GM12878 (cell line): Measurements from ENCODE around the gene GTSE1. TPM values are rescaled to one million over a fixed set of nuclear protein-coding genes. Genes with fewer than 3 reads are reported as not detected.

ENCODE experiments used
- ATAC-seq: fragments of 200-7000 bp; cut with Tn5 transposase; 3 replicates; pipeline ENCODE4 v1.9.1; 2020; ENCODE audit warnings: mild to moderate bottlenecking, moderate library complexity
- BruUV-seq: library from RNA; stranded (reverse); fragments of 400-500 nt; replicated peaks from 2 replicates; lab custom pipeline; 2021; lab: Mats Ljungman, UMichigan
- CTCF ChIA-PET: fragments of 300-600 bp; sonication (Branson Sonifier 250); formaldehyde crosslinking; extraction: SDS; loops from one replicate; lab custom pipeline; 2021; ENCODE audit warnings: inconsistent platforms; lab: Yijun Ruan, JAX
- POLR2A ChIA-PET: fragments of 350-600 bp; formaldehyde crosslinking; extraction: SDS; loops from one replicate; lab custom pipeline; 2021; ENCODE audit warnings: inconsistent platforms; lab: Charles Lee
- RAD21 ChIA-PET: fragments of 300-600 bp; sonication (Branson Sonifier 250); formaldehyde crosslinking; loops from one replicate; lab custom pipeline; 2023; ENCODE audit warnings: antibody characterized with exemption; ENCODE audit not compliant: unreplicated experiment; lab: Charles Lee
- SMC1A ChIA-PET: fragments of 300-600 bp; sonication (Branson Sonifier 250); formaldehyde crosslinking; loops from one replicate; lab custom pipeline; 2023; ENCODE audit not compliant: unreplicated experiment, uncharacterized antibody; lab: Charles Lee
- DNase-seq: peaks from one replicate; pipeline ENCODE4 v3.0.0-alpha.2; 2011; ENCODE audit warnings: low read depth, low spot score
- FAIRE-seq: peaks from 3 replicates; lab custom pipeline; 2011; peaks lifted over from hg19 to GRCh38; lab: Jason Lieb, UNC
- H2AFZ ChIP-seq: 2 replicates; pipeline ENCODE4 v1.6.0; 2011; ENCODE audit warnings: low read depth, low read length, control low read depth; ENCODE audit not compliant: control insufficient read depth
- H3K27ac ChIP-seq: 2 replicates; pipeline ENCODE4 v1.5.1; 2011; ENCODE audit warnings: control low read depth; ENCODE audit not compliant: control insufficient read depth, insufficient read depth
- H3K27me3 ChIP-seq, 2 experiments: replicated peaks in 1 of 2; 2 replicates each; pipeline versions ENCODE4 v1.6.0 to v1.6.1; 2011; ENCODE audit warnings: low read length in 1 of 2; ENCODE audit not compliant: control insufficient read depth in 2 of 2, insufficient read depth in 2 of 2
- H3K36me3 ChIP-seq, 2 experiments: 2 replicates each; pipeline ENCODE4 v1.5.1; 2011; ENCODE audit warnings: low read length in 1 of 2; ENCODE audit not compliant: control insufficient read depth in 2 of 2, insufficient read depth in 2 of 2
- H3K4me1 ChIP-seq: 2 replicates; pipeline ENCODE4 v1.6.1; 2011; ENCODE audit warnings: mild to moderate bottlenecking, low read length, moderate library complexity, mixed read lengths; ENCODE audit not compliant: control insufficient read depth, insufficient read depth
- H3K4me2 ChIP-seq: 2 replicates; pipeline ENCODE4 v1.6.0; 2011; ENCODE audit warnings: control low read depth; ENCODE audit not compliant: control insufficient read depth, insufficient read depth
- H3K4me3 ChIP-seq: fragments of 200-600 bp; sonication (generic); 2 replicates; pipeline ENCODE4 v1.5.1; 2016
- H3K79me2 ChIP-seq: 2 replicates; pipeline ENCODE4 v1.6.0; 2011; ENCODE audit warnings: low read length; ENCODE audit not compliant: control insufficient read depth, insufficient read depth
- H3K9ac ChIP-seq: 2 replicates; pipeline ENCODE4 v1.8.0; 2011; ENCODE audit warnings: low read length, control low read depth, mixed read lengths; ENCODE audit not compliant: control insufficient read depth, insufficient read depth
- H3K9me3 ChIP-seq: replicated peaks from 3 replicates; pipeline ENCODE4 v1.5.1; 2011; ENCODE audit warnings: mild to moderate bottlenecking, low read length; ENCODE audit not compliant: control insufficient read depth, insufficient read depth
- H4K20me1 ChIP-seq: 2 replicates; pipeline ENCODE4 v1.6.0; 2011; ENCODE audit not compliant: control insufficient read depth, insufficient read depth
- SIN3A ChIP-seq: IDR thresholded peaks from 2 replicates; pipeline ENCODE4 v1.6.1; 2012; ENCODE audit warnings: low read depth, low read length, improper control_type of control experiment
- WGBS: methylation state at CpG from one replicate; pipeline ENCODE4 v1.1.6; 2016; ENCODE audit warnings: low lambda C conversion rate; ENCODE audit not compliant: insufficient replicate concordance, insufficient coverage; ENCODE audit errors: missing lambda C conversion rate; 5-methylcytosine and 5-hydroxymethylcytosine counted together
- in situ Hi-C: fragments of 300-500 bp; cut with MboI; formaldehyde crosslinking; loops from 9 replicates; pipeline ENCODE4 v1.14.3; 2018; ENCODE audit warnings: mixed read lengths
- intact Hi-C: fragments of 100-400 bp; cut with micrococcal nuclease; formaldehyde crosslinking; loops from one replicate; pipeline ENCODE4 v1.14.2; 2022; ENCODE audit not compliant: unreplicated experiment
- polyA plus RNA-seq, 11 experiments: library from polyadenylated mRNA; depleted of rRNA in 4 of 11; unstranded in 6 of 11; stranded (reverse) in 5 of 11; fragments of >200 nt; fragmentation: Nextera tagmentation in 4 of 11; fragmentation: Illumina TruSeq in 1 of 11; extraction: Ambion mirVana in 4 of 11; extraction: Trizol in 1 of 11; gene quantifications; 1 replicate in 1 of 11; 2 replicates in 10 of 11; pipeline versions ENCODE4 v1.2.1 to v1.2.3, GENCODE V29; 2011 to 2016; ENCODE audit warnings: inconsistent platforms in 2 of 11, missing spikeins in 2 of 11, low read depth in 1 of 11
- total RNA-seq, 4 experiments: library from RNA; depleted of rRNA in 3 of 4; stranded (reverse); fragments of >200 nt in 3 of 4; fragmentation: Illumina TruSeq in 1 of 4; extraction: Trizol in 1 of 4; gene quantifications; 2 replicates each; pipeline versions ENCODE4 v1.2.1 to v1.2.3, GENCODE V29; 2013 to 2021

GTSE1 gene
- total and polyA plus RNA-seq, 10 of the 15 experiments (the other 5 are each of a cell fraction or from before 2014, with no cell fraction given): 6.6 to 46.2 (median 32.3) TPM

DNA sequence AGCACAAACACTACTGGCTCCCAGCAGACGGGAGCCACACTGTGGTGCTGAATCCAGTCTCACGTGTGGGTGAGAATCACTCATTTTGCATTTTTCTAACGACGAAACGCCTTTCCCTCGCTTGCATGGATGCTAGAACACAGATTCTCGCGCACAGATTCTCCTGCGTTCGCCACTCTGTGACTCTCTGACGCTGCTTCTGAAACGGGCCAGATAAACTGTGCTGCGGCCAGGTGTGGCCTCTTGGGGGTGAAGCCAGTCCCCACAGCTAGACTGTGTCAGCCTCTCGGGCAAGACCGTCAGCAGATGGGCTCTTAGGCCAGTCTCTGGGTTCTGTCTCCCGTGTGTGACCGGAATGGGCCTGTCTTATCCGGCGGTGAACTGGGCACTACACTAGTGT is 83.4 kb downstream of the GTSE1 start:
- Histone ChIP-seq H3K79me2 (no peaks in the 10 kb centered on the region), H3K4me3 (no peak overlapping the region), H3K4me2 (no peak overlapping the region), H3K27ac (no peak overlapping the region), H3K4me1 (no peaks in the 10 kb centered on the region), H3K27me3 (no peaks in the 10 kb centered on the region), H3K9me3 (peaks cover 3% of the 10 kb centered on the region; the same call in 2 of the 3 replicates), H3K36me3 (no peaks in the 10 kb centered on the region), H3K9ac (no peak overlapping the region), H4K20me1 (no peaks in the 10 kb centered on the region), H2AFZ (no peak overlapping the region)
- no peak for TF ChIP-seq SIN3A
- DNase-seq (no peak), ATAC-seq (no peak), FAIRE-seq (no peak)
- CTCF ChIA-PET: no interaction called here
- RAD21 ChIA-PET: no interaction called here
- in situ Hi-C loops: no loop called here
- SMC1A ChIA-PET: no interaction called here
- intact Hi-C loops: no loop called here
- 68% methylated on average over 19 of the region's 19 CpGs for WGBS
- no TSS peak for BruUV-seq
- POLR2A ChIA-PET: no interaction called here

Other genes with a start within 250 kb of the GTSE1 start
- 3.6 and 6.2 TPM in 2 replicates for gene PPARA, start 146.3 kb upstream of the GTSE1 start, total RNA-seq (2014; rRNA removed)
- gene PPARA, start 146.3 kb upstream of the GTSE1 start, total RNA-seq (2014; rRNA removed; fragmentation: Illumina TruSeq; extraction: Trizol): 5.7 and 7.7 TPM in 2 replicates
- gene PPARA, start 146.3 kb upstream of the GTSE1 start, total RNA-seq (2021): 7.6 and 10.1 TPM in 2 replicates
- 10.4 TPM in 2 replicates for gene PPARA, start 146.3 kb upstream of the GTSE1 start, polyA plus RNA-seq (2011; rRNA removed)
- 4.7 and 4.8 TPM in 2 replicates for gene PPARA, start 146.3 kb upstream of the GTSE1 start, polyA plus RNA-seq (2014; fragmentation: Illumina TruSeq; extraction: Trizol)
- gene PPARA, start 146.3 kb upstream of the GTSE1 start, polyA plus RNA-seq (2014; fragmentation: Nextera tagmentation; extraction: Ambion mirVana): 1 to 10 TPM in 1 of 2 experiments, under 1 TPM in 1; 0.72 to 1.0 TPM
- 4.9 and 5.2 TPM in 2 replicates for gene PPARA, start 146.3 kb upstream of the GTSE1 start, polyA plus RNA-seq (2014; rRNA removed)
- gene PPARA, start 146.3 kb upstream of the GTSE1 start, polyA plus RNA-seq (2016; fragmentation: Nextera tagmentation; extraction: Ambion mirVana): 1 to 10 TPM; 2.4 to 4.4 TPM
- gene CDPF1, start 46.6 kb upstream of the GTSE1 start, total RNA-seq (2014; rRNA removed): 11.1 and 13.3 TPM in 2 replicates
- 5.5 and 6.1 TPM in 2 replicates for gene CDPF1, start 46.6 kb upstream of the GTSE1 start, total RNA-seq (2014; rRNA removed; fragmentation: Illumina TruSeq; extraction: Trizol)
- 7.2 and 7.8 TPM in 2 replicates for gene CDPF1, start 46.6 kb upstream of the GTSE1 start, total RNA-seq (2021)
- 7.4 and 8.6 TPM in 2 replicates for gene CDPF1, start 46.6 kb upstream of the GTSE1 start, polyA plus RNA-seq (2011; rRNA removed)
- 3.1 and 6.4 TPM in 2 replicates for gene CDPF1, start 46.6 kb upstream of the GTSE1 start, polyA plus RNA-seq (2014; fragmentation: Illumina TruSeq; extraction: Trizol)
- gene CDPF1, start 46.6 kb upstream of the GTSE1 start, polyA plus RNA-seq (2014; fragmentation: Nextera tagmentation; extraction: Ambion mirVana): 1 to 10 TPM; 1.0 to 2.2 TPM
- 13.0 and 22.4 TPM in 2 replicates for gene CDPF1, start 46.6 kb upstream of the GTSE1 start, polyA plus RNA-seq (2014; rRNA removed)
- gene CDPF1, start 46.6 kb upstream of the GTSE1 start, polyA plus RNA-seq (2016; fragmentation: Nextera tagmentation; extraction: Ambion mirVana): 10 to 100 TPM; 15.5 to 18.2 TPM
- not detected in 2 replicates for gene PKDREJ, start 33.5 kb upstream of the GTSE1 start, total RNA-seq (2014; rRNA removed)
- gene PKDREJ, start 33.5 kb upstream of the GTSE1 start, total RNA-seq (2014; rRNA removed; fragmentation: Illumina TruSeq; extraction: Trizol): not detected in 2 replicates
- gene PKDREJ, start 33.5 kb upstream of the GTSE1 start, total RNA-seq (2021): not detected in 2 replicates
- not detected in 2 replicates for gene PKDREJ, start 33.5 kb upstream of the GTSE1 start, polyA plus RNA-seq (2011; rRNA removed)
- gene PKDREJ, start 33.5 kb upstream of the GTSE1 start, polyA plus RNA-seq (2014; fragmentation: Illumina TruSeq; extraction: Trizol): not detected in 2 replicates
- gene PKDREJ, start 33.5 kb upstream of the GTSE1 start, polyA plus RNA-seq (2014; fragmentation: Nextera tagmentation; extraction: Ambion mirVana): under 1 TPM in 1 of 2 experiments, not detected in 1; 0.02 TPM
- gene PKDREJ, start 33.5 kb upstream of the GTSE1 start, polyA plus RNA-seq (2014; rRNA removed): 0.01 TPM in 1 of 2 replicates, not detected in the other
- under 1 TPM in 1 of 2 experiments, not detected in 1; 0.03 TPM for gene PKDREJ, start 33.5 kb upstream of the GTSE1 start, polyA plus RNA-seq (2016; fragmentation: Nextera tagmentation; extraction: Ambion mirVana)
- gene TTC38, start 28.9 kb upstream of the GTSE1 start, total RNA-seq (2014; rRNA removed): 14.7 and 19.1 TPM in 2 replicates
- 6.8 and 7.6 TPM in 2 replicates for gene TTC38, start 28.9 kb upstream of the GTSE1 start, total RNA-seq (2014; rRNA removed; fragmentation: Illumina TruSeq; extraction: Trizol)
- 11.2 and 13.7 TPM in 2 replicates for gene TTC38, start 28.9 kb upstream of the GTSE1 start, total RNA-seq (2021)
- gene TTC38, start 28.9 kb upstream of the GTSE1 start, polyA plus RNA-seq (2011; rRNA removed): 26.1 and 39.9 TPM in 2 replicates
- gene TTC38, start 28.9 kb upstream of the GTSE1 start, polyA plus RNA-seq (2014; fragmentation: Illumina TruSeq; extraction: Trizol): 3.1 and 6.5 TPM in 2 replicates
- gene TTC38, start 28.9 kb upstream of the GTSE1 start, polyA plus RNA-seq (2014; fragmentation: Nextera tagmentation; extraction: Ambion mirVana): 1 to 10 TPM in 1 of 2 experiments, under 1 TPM in 1; 0.58 to 1.6 TPM
- 12.3 and 19.4 TPM in 2 replicates for gene TTC38, start 28.9 kb upstream of the GTSE1 start, polyA plus RNA-seq (2014; rRNA removed)
- gene TTC38, start 28.9 kb upstream of the GTSE1 start, polyA plus RNA-seq (2016; fragmentation: Nextera tagmentation; extraction: Ambion mirVana): 10 to 100 TPM; 17.5 to 17.9 TPM
- 47.5 and 48.0 TPM in 2 replicates for gene TRMU, start 38.8 kb downstream of the GTSE1 start, total RNA-seq (2014; rRNA removed)
- gene TRMU, start 38.8 kb downstream of the GTSE1 start, total RNA-seq (2014; rRNA removed; fragmentation: Illumina TruSeq; extraction: Trizol): 26.1 and 29.6 TPM in 2 replicates
- gene TRMU, start 38.8 kb downstream of the GTSE1 start, total RNA-seq (2021): 54.5 and 57.0 TPM in 2 replicates
- gene TRMU, start 38.8 kb downstream of the GTSE1 start, polyA plus RNA-seq (2011; rRNA removed): 33.4 and 40.0 TPM in 2 replicates
- 25.8 and 34.8 TPM in 2 replicates for gene TRMU, start 38.8 kb downstream of the GTSE1 start, polyA plus RNA-seq (2014; fragmentation: Illumina TruSeq; extraction: Trizol)
- 1 to 10 TPM; 3.5 to 5.8 TPM for gene TRMU, start 38.8 kb downstream of the GTSE1 start, polyA plus RNA-seq (2014; fragmentation: Nextera tagmentation; extraction: Ambion mirVana)
- 56.0 and 66.7 TPM in 2 replicates for gene TRMU, start 38.8 kb downstream of the GTSE1 start, polyA plus RNA-seq (2014; rRNA removed)
- gene TRMU, start 38.8 kb downstream of the GTSE1 start, polyA plus RNA-seq (2016; fragmentation: Nextera tagmentation; extraction: Ambion mirVana): 10 to 100 TPM; 49.4 to 54.4 TPM
- 0.34 and 0.38 TPM in 2 replicates for gene CELSR1, start 240.8 kb downstream of the GTSE1 start, total RNA-seq (2014; rRNA removed)
- gene CELSR1, start 240.8 kb downstream of the GTSE1 start, total RNA-seq (2014; rRNA removed; fragmentation: Illumina TruSeq; extraction: Trizol): 0.22 and 0.23 TPM in 2 replicates
- 0.74 and 0.90 TPM in 2 replicates for gene CELSR1, start 240.8 kb downstream of the GTSE1 start, total RNA-seq (2021)
- 1.3 and 1.7 TPM in 2 replicates for gene CELSR1, start 240.8 kb downstream of the GTSE1 start, polyA plus RNA-seq (2011; rRNA removed)
- gene CELSR1, start 240.8 kb downstream of the GTSE1 start, polyA plus RNA-seq (2014; fragmentation: Illumina TruSeq; extraction: Trizol): 0.32 and 0.37 TPM in 2 replicates
- gene CELSR1, start 240.8 kb downstream of the GTSE1 start, polyA plus RNA-seq (2014; fragmentation: Nextera tagmentation; extraction: Ambion mirVana): under 1 TPM in 1 of 2 experiments, not detected in 1; 0.05 TPM
- 0.66 and 0.78 TPM in 2 replicates for gene CELSR1, start 240.8 kb downstream of the GTSE1 start, polyA plus RNA-seq (2014; rRNA removed)
- under 1 TPM in 1 of 2 experiments, not detected in 1; 0.08 TPM for gene CELSR1, start 240.8 kb downstream of the GTSE1 start, polyA plus RNA-seq (2016; fragmentation: Nextera tagmentation; extraction: Ambion mirVana)